Bronchial epithelial cell (primary cell): ENCODE measurements around the gene GHDC. TPM values are rescaled to one million over a fixed set of nuclear protein-coding genes. Genes with fewer than 3 reads are reported as not detected.
A peak's percentile ranks its signal among the peaks of the same experiment; 100 is the strongest.
"Not testable (repeated sequence)": the region's sequence is repeated elsewhere in the genome, so short reads cannot be mapped to it uniquely, and the experiment has no call there.

Experiments
- DNase-seq: peaks from one replicate; pipeline ENCODE4 v3.0.0-alpha.2; 2010; ENCODE audit warnings: low read depth
- FAIRE-seq: peaks from 2 replicates; lab custom pipeline; 2011; peaks lifted over from hg19 to GRCh38; lab: Jason Lieb, UNC
- H3K27me3 ChIP-seq: 2 replicates; pipeline ENCODE4 v1.5.1; 2011; ENCODE audit warnings: low read length; ENCODE audit not compliant: control insufficient read depth, insufficient read depth
- H3K36me3 ChIP-seq: 2 replicates; pipeline ENCODE4 v1.5.1; 2011; ENCODE audit warnings: low read length; ENCODE audit not compliant: control insufficient read depth, insufficient read depth
- H3K4me3 ChIP-seq: 2 replicates; pipeline ENCODE4 v1.5.1; 2011; ENCODE audit warnings: mild to moderate bottlenecking, low read depth, low read length, control low read depth
- total RNA-seq: library from RNA; depleted of rRNA; stranded (reverse); fragments of >200 nt; gene quantifications from 2 replicates; pipeline ENCODE4 v1.2.1, GENCODE V29; 2014
- TF ChIP-seq, protein P1 (sequence below): IDR thresholded peaks from 2 replicates; pipeline ENCODE4 v1.5.1; 2011; ENCODE audit warnings: mild to moderate bottlenecking, moderate library complexity, low read length, control low read depth, inconsistent platforms; ENCODE audit not compliant: insufficient read depth, severe bottlenecking

GHDC gene
- total RNA-seq, 1 donor from 2014 or later: 6.8 TPM

- FAIRE-seq: no peak
These were observed 30.4 kb upstream of the GHDC start for GRCh38 chr17:42224651-42225050.

DNA sequence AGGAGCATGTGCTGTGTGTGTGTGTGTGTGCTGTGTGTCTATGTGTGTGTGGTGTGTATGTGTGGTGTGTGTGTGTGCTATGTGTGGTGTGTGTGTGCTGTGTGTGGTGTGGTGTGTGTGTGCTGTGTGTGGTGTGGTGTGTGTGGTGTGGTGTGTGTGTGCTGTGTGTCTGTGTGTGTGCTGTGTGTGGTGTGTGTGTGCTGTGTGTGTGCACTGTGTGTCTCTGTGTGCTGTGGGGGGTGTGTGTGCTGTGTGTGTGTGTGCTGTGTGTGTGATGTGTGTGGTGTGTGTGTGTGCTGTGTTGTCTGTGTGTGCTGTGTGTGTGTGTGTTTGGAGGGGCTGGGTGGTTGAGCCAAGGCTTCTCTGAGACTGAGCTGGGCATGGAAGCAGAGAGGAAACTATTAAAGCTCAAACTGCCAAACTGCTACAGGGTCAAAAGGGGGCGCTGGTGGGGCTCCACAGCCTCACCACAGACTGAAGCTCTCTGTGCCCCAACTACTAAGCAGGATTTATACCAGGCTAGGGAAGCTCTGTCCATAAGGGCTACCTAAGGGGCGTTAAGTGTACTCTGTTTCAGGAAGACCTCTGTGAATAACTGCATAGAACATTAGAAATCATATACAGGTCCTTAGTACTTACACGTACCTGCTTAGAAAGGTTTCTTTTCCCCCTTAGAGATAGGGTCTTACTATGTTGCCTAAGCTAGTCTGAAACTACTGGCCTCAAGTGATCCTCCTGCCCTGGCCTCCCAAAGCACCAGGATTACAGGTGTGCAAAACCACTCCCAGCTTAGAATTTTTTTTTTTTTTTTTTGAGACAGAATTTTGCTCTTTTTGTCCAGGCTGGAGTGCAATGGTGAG lies 27.8 kb upstream of the GHDC start:
- TF ChIP-seq, protein P1, sequence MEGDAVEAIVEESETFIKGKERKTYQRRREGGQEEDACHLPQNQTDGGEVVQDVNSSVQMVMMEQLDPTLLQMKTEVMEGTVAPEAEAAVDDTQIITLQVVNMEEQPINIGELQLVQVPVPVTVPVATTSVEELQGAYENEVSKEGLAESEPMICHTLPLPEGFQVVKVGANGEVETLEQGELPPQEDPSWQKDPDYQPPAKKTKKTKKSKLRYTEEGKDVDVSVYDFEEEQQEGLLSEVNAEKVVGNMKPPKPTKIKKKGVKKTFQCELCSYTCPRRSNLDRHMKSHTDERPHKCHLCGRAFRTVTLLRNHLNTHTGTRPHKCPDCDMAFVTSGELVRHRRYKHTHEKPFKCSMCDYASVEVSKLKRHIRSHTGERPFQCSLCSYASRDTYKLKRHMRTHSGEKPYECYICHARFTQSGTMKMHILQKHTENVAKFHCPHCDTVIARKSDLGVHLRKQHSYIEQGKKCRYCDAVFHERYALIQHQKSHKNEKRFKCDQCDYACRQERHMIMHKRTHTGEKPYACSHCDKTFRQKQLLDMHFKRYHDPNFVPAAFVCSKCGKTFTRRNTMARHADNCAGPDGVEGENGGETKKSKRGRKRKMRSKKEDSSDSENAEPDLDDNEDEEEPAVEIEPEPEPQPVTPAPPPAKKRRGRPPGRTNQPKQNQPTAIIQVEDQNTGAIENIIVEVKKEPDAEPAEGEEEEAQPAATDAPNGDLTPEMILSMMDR: peak; percentile 72
- FAIRE-seq (peak; percentile 70), DNase-seq (peak; percentile 30)
- H3K27me3 ChIP-seq: no peaks in the 10 kb centered on the region
- H3K36me3 ChIP-seq: peaks cover 6% of the 10 kb centered on the region
- no peak overlapping the region for H3K4me3 ChIP-seq

More at GRCh38 chr17:42224651-42225050, 30.4 kb upstream of the GHDC start:
- DNase-seq: no peak
- H3K36me3 ChIP-seq: peaks cover 2% of the 10 kb centered on the region
- TF ChIP-seq, protein P1: no peak
- H3K4me3 ChIP-seq: no peak overlapping the region
- H3K27me3 ChIP-seq: no peaks in the 10 kb centered on the region

GRCh38 chr17:42219280-42219679 lies 25.0 kb upstream of the GHDC start:
- H3K4me3 ChIP-seq, FAIRE-seq, H3K36me3 ChIP-seq, DNase-seq, H3K27me3 ChIP-seq: not testable (repeated sequence)

- FAIRE-seq (no peak), DNase-seq (no peak)
- peaks cover 12% of the 10 kb centered on the region for H3K36me3 ChIP-seq
- H3K4me3 ChIP-seq: no peak overlapping the region
- no peaks in the 10 kb centered on the region for H3K27me3 ChIP-seq
- TF ChIP-seq, protein P1: no peak
These were observed 19.9 kb upstream of the GHDC start for GRCh38 chr17:42214156-42214555.

DNA sequence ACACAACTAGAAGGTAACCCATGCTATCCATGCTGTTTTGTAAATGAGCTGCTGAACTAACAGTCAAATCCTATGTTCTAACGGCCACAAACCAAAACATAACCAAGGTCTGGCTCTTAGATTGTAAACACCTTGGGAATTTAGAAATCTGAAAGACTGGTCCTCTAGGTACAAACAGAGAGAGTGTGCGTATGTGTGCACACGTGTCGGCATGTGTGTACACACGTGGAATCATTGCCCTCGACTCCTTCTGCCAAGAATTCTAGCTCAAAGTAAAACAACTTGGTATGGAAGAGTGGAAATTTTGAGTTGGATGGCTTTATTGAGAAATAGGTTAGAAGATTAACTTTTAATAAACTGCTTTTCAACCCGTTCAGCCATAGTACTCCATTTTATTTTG lies 18.1 kb upstream of the GHDC start:
- no peaks in the 10 kb centered on the region for H3K27me3 ChIP-seq
- TF ChIP-seq, protein P1: no peak
- DNase-seq (no peak), FAIRE-seq (no peak)
- H3K36me3 ChIP-seq: peaks cover 9% of the 10 kb centered on the region
- no peak overlapping the region for H3K4me3 ChIP-seq

DNA sequence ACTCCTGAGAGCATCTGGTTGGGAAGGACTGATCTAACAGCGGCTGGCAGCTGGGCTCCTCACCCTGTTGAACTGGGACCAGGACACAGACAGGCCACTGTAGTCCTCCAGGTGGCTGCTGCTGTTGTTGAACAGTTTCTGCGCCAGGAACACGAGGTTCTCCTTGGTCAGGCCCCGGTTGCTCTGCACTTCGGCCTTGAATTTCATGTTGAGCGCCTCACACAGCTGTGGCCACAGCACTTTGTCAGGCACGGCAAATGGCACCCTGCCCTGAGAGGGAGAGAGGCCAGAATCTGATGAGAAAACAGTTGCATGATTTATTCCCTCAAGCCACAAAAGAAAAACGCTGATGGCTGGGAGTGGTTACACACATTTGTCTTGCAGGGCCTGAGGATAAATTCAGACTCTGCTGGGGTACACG lies 17.6 kb upstream of the GHDC start:
- H3K4me3 ChIP-seq, DNase-seq, H3K36me3 ChIP-seq, H3K27me3 ChIP-seq: not testable (repeated sequence)
- FAIRE-seq: peak; percentile 80
